T1000 (cell line): ENCODE results near the gene DCDC2C.

Source experiments
- DNase-seq: peaks from one replicate; lab custom pipeline; 2025; ENCODE audit warnings: mixed read lengths; lab: John Stamatoyannopoulos, UW

DCDC2C gene

DNA sequence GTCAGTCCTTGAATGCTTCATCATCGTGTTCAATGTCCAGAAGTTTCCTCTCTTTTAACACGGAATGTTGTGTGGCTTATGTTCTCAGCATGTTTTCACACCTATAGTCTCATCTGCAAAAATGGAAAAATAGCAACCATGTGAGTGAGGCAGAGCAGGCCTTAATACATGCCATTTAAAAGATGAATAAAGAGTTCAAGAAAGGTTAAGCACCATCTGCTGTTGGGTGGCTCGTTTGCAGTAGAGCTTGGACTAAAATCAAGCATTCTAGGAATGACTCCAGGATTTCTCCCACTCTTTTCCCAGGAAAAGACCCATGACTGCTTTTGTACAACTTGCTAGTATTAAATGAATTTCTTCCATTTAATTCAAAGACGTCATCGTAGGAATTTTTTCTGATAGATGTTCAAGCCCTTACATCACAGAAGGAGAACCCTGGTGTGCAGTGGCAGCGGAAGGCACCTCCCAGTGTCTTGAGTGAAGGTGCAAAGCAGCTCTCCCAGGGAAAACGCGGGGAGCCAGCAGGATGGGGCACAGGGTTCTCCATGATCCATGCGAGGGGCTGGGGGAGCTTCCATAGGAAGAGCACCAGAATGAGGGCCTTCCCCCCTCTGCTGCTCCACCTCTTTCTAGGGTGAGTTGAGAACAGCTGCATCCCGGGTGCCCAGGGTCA is 9.6 kb downstream of the DCDC2C start:
- no peak for DNase-seq

DNA sequence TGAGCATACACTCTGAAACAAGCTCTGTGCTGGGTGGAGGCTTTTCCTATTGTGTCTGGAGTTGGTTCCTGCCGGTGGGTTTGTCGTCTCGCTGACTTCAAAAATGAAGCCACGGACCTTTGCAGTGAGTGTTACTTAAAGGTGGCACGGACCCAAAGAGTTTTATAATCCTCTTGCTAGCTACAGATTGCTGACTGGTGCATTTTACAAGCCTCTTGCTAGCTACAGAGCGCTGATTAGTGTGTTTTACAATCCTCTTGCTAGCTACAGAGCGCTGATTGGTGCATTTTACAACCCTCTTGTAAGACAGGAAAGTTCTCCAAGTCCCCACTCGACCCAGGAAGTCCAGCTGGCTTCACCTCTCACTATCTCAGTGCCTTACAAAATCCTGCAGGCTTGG is 15.3 kb downstream of the DCDC2C start:
- no peak for DNase-seq

DNA sequence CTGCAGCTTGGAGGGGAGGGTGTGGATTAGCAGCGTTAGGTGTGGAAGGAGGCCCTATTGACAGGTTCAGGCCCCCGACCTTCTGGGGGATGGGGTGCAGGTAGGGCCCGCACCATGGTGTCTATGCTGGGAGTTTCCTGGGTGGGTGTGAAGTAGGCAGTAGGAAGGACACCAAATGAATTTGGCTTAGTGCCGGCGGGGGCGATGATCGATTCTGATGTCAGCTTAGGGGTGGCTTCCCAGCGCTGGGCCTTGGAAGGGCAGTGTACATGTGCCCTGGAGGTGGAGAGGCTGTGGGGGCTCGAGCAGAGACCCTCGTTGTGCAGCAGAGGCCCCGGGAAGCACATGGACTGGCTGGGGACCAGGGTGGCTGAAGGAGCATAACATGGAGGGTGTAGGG is 21.6 kb downstream of the DCDC2C start:
- no peak for DNase-seq

DNA sequence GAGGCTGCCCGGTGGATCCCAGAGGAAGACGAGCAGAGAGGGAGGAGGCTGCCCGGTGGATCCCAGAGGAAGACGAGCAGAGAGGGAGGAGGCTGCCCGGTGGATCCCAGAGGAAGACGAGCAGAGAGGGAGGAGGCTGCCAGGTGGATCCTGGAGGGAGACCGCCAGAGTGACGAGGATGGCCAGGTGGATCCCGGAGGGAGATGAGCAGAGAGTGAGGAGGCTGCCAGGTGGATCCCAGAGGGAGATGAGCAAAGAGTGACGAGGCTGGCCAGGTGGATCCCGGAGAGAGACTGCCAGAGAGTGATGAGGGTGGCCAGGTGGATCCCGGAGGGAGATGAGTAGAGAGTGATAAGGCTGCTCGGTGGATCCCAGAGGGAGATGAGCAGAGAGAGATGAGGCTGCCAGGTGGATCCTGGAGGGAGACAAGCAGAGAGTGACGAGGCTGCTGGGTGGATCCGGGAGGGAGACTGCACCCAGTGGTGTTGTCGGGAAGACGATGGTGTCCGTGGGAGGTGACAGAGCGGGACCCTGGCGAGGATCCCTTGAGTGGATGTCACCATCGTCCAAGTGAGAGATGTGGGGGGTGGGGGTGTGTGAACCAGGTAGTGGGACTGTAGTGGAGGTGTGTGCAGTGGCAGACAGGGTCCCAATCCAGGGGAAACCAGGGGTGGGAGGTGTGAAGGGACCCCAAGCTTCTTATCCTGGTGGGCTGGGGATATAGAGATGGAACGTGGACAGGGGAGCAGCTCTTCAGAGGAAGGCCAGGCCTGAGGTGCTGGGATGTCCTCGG is 22.3 kb downstream of the DCDC2C start:
- DNase-seq = no peak

DNA sequence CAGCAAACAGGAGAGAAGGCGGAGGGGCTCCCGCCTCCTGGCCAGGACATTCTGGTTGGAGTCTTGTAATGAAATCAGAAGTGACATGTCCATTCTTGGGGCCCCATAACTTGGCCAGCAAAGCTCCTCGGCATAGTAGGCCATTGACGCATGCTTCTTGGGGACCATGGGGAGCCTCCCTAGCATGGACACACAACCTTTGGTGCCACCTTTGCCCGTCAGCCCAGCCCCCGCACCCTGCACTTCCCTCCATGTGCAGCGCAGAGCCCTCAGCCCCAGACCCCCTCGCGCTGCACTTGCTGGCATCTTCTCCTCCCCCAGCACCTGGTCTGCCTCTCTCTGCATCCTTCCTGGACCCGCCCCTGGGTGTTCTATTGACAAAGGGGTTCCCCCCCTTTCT is 23.1 kb downstream of the DCDC2C start:
- DNase-seq = no peak

DNA sequence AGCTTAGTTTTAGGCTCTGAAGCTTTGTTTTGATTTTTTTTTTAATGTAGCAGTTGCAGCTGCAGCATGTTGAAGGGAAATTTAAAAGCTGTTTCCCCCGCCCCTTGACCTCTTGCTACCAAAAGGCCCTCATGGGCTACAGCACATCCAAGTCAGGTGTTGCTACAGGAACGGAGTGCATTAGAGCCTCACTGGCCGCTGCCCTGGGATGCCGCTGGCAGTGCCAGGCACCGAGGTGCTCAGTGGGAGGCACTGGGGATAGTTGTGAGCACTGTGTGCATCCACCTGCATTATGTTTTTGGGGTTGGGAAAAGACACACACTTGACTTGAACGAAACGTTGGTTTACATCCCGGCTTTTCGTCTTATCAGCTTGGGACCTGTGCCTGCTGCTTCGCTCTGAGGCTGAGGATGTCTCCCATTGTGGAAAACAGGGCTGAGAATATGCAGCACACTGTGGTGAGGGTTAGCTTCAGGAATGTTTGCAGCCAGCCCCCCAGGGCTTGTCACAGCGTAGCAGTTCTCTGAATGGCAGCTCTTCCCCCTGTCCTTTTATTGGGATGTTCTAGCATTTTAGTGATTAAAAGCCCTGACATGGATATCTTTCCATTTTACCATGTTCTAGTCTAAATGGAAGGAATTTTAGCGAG is 24.1 kb downstream of the DCDC2C start:
- DNase-seq = no peak

DNA sequence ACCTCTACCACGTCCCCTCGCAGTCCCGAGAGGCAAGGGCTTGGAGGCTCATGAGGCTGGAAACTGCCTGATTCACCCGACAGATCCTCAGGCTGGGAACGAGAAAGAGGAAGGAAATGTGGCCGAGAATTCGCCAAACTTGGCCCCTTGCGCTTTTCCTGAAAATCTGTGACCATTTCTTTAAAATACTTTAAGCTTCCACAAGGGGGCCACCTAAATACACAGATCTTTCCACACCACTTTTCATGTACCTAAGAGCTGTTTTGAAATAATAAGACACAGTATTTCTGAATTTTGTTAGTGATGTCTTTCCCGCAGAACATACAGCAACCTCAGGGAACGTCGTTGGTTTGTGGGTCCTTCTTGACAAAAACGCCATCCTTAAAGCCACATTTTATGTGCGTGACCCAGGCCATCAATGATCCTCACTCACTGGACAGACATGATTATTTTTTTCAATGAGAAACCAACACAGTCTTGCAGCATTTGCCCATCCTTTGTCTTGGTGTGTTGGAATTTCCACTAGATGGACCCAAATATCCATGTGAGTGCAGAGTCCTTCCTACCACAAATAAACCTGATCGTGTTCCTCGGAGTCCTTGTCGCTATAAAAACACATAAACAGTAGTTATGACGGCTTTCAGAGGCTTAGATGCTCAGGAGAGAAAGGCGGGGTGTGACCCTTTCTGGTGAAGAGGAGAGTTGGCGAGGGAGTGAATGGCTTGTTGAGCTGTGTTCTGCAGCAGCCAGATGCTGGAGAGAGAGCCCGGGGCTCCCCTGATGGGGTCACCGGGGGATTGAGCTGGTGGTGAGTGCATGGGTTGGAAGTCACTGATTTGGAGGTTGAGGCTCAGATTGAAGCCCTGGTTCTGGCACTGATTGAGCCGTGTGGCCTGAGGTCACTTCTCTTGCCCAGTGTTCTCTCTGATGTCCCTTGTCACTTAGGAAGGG is 25.0 kb downstream of the DCDC2C start:
- DNase-seq = no peak

DNA sequence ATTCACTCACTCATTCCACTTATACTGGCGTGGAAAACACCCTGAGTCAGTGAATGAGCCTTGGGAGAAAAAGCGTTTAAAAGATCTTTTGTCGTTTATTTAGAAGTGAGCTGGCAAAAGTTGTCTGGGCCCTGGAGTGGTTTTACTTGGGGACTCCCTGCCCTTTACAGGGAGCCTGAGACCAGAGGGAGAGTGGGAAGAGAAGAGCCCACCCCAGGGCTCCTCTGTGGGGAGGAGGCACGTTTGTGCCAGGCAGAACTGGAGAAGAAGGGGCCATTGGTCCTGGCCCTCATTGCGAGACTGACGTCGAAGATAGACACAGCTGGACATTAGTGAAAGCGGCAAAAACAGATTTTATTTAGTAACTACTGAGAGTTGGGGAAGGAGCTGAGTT is 25.7 kb downstream of the DCDC2C start:
- no peak for DNase-seq

DNA sequence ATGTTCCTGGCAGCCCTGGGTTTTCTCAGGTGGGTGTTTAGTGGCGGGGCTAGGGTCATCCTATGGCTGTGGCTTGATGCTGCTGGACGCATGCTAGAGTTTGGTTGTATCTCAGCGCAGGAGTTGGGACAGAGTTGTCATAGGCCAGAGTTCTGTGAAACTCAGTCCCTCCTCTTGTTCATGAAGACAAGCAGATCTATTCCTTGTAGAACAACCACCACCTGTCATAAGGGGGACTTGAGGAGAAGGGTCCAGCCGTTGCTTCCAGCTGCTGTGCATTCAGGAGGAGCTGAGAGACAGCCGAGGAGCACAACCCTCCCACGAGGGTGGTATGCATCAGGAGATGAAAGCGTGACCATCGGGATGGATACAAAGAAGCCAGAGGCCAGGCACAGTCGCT is 26.4 kb downstream of the DCDC2C start:
- DNase-seq = no peak

DNA sequence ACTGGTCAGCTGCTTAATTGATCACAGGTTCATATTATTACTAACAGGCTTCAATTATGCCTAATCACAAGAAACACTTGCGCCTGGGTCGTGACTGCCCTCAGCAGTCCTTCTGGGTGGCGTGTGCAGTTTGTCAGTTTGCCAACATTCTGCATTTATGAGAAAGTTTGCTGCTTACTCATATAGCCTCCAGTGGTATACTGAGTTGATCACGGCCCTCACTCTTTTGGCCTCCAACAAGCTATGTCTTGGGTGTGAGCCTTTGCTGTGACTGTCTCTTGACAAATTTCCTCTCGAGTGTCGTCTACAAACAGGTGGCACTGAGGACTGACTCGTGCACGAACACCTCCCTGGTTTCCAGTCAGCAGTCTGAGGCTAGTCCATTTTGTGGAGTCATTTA is 27.3 kb downstream of the DCDC2C start:
- DNase-seq = no peak

DNA sequence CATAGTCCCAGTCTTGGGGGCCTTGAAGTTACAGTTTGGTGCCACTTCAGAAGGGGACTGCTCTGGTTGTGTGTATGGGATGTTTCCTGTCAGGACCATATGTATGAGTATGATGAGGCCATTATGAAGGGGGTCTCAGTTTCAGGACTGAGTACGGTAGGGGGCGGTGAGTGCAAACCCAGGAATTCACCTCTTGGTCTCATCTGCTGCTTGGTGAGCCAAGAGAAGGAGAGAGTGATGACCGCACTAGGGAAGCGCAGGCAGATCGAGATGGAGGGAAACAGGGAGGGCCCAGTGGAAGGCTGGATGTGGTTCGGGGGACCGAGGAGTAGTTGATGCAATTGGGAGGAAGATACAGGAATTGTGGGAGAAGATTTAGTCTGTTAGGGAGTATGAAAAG is 28.5 kb downstream of the DCDC2C start:
- no peak for DNase-seq

DNA sequence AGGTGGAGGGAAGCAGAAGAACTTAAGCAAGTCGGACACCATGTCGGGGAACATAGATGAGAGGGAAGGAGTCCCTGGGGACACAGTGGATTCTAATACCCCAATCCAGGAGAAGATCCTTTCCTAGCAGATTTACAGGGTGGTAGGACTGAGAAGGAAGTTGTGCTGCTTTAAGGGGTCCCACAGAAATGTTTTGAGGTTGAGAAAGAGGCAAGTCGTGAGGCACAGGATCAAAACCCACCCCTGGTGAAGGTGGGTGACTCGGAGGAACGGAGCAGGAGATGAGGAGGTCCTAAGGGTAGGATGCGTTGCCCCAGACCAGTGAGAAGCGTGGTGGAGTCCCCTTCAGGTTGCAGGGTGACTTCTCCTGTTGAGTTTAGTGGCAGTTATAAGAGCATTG is 32.7 kb downstream of the DCDC2C start:
- no peak for DNase-seq

DNA sequence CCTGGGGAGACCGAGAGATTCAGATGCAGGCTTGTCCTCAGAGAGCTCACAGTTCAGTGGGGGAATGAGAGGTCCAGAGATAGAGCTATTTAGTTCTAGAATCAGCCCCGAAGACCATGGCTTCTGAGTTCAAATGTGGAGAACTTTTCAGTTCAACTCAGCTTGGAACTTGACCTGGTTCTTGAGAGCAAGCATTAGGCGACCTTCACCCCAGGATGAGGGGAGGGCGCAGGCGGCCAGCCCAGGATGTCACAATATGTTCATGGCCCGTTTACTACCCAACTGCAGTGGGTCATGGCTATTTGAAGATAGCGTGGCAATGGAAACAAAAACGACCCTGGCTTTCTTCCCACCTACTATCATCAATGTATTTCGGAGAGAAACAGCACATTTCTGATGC is 33.8 kb downstream of the DCDC2C start:
- no peak for DNase-seq

DNA sequence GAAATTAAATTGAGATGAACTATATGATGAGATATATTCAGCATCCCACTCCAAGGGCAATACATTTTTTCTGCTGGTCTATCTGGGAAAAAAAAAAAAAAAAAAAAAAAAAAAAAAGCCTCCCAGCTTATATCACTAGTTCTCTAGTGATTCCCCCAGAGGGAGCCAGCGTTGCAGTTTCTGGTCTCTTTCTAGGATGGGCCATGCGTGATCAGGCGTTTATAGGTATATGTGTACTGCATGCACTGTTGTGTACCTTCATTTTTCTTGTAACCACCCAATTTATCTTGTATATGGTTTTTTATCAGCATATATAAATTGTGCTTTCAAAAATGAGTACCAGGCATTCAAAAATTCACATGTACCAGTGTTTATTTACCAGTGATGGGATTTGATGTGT is 35.1 kb downstream of the DCDC2C start:
- no peak for DNase-seq

DNA sequence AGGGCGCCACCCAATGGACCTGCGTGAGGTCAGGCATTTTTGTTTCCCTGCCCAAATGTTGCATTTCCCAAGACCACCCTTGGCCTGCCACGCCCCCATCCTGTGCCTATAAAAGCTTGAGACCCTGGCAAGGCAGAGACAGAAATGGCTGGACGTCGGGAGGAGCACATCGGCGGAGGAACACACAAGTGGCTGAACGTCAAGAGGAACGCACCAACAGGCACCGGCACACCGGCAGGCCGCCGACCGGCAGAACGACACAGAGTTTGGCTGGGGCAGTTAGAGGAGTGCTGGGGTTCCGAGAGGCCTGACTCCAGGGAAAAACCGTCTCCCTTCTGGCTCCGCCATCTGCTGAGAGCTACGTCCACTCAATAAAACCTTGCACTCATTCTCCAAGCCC is 35.9 kb downstream of the DCDC2C start:
- no peak for DNase-seq

DNA sequence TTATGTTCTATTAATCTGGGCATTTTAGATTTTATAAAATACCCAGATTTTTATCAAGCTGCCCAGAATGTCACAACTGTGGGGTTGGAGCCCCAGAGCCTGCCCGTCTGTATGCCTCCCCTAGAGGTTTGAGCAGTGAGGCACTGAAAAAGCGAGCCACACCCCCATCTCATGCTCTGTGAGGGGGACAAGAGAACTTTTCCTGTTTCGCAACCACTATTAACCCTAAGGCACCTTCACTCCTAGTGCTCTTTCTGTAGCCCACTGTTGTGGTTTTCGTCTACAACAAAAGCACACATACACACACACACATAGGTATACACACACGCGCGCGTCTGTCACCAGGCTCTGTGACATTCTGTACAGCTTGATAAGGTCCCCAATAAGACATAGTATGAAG is 38.0 kb downstream of the DCDC2C start:
- no peak for DNase-seq

DNA sequence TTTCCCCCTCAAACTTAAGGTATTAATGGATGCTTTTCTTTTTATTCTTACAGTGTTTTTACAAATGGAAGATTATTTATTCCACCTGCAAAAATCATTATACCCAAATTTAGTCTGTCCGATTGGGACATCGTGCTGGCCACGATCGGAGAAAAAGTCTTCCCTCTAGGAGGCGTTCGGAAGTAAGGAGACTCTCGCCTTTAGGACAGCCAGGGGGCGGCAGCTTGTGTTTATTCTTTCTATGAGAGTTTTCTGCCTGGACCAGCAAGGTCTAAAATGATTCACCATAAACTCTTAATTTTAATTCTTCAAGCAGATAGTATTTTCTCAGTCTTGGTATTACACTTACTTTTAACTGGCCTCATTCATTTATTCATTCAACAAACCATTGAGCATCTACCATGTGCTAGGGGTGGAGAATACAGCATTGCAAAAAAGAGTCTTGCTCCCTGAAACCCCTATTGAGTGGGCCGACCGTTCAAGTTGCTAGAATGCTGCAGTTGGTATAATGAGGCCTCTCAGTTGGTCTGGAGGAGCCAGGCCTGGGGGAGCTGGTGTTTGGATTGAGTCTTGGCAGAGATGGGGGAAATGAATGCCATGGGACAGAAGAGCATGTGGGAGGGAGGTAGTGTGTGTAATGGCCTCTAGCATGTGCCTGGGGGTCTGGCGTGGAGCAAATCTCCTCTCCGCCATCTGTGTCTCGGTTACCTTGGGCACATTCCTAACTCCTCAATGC is 38.7 kb downstream of the DCDC2C start:
- no peak for DNase-seq

DNA sequence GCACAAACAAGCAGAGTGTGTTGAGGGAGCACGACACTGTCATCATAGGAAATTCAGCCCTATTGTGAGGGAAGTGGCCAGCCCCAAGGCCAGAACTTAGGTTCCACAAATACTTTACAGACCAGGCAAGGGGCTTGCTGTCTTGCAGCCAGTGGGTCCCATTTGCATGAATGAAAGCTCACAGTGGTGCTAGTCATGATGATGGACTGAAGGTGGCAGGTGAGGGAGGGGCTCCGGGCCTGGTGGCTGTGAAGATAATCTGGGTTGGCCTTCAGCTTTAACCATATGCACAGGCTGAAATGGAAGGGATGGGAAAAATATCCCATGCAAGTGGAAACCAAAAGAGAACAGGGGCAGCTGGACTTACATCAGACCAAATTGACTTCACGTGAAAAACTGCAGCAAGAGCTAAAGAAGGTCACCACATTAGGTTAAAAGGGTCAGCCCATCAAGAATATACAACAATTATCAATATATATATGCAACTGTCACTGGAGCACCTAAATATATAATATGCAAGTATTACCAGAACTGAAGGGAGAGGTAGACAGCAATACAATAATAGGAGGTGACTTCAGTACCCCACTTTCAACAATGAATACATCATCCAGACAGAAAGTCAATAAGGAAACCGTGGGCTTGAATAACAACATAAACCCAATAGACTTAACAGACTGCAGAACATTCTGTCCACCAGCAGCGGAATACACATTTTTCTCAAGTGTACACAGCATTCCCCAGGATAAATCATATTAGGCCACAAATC is 39.6 kb downstream of the DCDC2C start:
- no peak for DNase-seq

DNA sequence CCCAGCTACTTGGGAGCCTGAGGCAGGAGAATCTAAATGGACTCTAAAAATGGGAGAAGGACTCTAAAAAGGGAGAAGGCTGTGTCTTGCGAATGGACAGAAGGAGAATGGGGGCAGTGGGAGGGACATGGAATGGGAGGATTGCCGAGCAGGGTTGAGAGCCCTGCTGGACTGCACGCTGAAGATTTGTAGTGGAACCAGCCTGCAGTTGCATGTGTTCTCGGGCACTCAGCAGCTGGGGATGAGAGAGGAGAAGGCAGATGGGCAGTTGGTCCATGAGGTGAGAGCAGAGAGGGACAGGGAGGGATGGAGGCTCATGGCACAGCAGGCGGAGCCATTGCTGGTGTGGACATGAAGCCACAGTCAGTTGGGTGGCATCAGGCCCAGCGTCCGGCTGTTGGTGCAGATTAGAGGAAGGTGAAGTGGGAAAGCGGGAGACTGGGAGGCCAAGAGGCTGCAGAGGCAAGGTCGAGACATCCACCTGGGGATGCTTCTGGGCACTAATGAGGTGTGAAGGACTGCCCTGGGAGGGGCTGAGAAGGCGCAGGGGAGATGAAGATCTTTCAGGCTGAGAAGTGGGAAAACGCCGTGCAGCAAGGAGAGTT is 40.7 kb downstream of the DCDC2C start:
- no peak for DNase-seq

DNA sequence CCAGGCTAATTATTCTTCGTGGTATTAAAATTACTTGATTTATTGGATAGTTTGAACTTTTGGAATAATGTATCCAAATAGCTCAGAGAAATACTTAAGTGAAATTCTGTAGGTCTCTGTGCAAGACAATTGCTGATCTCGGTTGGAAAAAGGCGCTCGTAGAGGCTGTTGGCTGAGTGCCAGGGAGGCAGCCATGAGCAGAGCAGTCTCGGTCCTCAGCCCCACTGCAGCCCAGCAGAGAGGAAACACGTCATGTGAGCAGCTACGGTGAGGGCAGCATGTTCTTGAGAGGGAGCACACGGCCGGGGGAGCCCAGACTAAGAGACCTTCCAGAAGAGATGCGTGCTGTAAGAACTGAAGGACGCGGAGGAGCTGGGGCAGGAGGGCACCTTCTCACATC is 42.5 kb downstream of the DCDC2C start:
- DNase-seq = no peak
